ENCODE data around the gene INSM2. TPM values are rescaled to one million over a fixed set of nuclear protein-coding genes. Genes with fewer than 3 reads are reported as not detected.

INSM2 gene
- total RNA-seq, 1 experiment from 2014 or later = not detected

DNA sequence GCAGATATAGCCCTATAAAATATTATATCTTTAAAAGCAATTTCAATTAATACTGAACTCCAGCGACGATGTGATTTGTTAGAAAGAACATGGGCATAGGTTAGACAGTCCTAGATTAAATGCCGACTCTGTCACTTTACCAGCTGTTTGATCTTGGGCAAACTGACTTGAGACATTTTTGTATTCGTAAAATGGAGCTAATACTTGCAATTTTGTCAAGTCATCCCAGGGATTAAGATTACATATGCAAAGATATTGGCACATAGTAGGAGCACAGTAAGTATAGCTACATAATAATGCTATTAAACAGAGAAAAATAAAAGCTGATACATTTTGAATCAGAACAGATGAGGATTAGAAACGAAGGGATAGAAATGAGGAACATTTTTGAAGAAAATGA lies 9.0 kb downstream of the INSM2 start:
- no peak for DNase-seq (ENCODE audit: low read depth)

DNA sequence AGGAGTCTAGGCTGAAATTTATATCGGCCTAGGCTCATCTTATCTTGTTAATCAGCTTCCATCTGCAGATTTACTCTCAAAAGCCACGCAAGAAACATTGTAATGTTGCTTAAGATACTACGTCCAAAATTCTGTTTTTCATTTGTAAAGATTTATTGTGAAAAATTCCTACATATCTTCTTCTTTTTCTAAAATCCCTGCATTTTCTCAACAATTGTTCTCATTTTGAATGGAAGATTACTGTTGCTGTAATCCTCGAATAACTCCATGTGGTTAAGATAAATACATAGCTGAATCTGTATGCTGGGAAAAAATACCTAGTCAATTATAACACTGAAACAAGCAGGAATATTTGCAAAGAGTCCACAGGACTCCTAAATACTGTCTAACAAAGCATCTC lies 15.6 kb downstream of the INSM2 start:
- no peak for DNase-seq (ENCODE audit: low read depth)

DNA sequence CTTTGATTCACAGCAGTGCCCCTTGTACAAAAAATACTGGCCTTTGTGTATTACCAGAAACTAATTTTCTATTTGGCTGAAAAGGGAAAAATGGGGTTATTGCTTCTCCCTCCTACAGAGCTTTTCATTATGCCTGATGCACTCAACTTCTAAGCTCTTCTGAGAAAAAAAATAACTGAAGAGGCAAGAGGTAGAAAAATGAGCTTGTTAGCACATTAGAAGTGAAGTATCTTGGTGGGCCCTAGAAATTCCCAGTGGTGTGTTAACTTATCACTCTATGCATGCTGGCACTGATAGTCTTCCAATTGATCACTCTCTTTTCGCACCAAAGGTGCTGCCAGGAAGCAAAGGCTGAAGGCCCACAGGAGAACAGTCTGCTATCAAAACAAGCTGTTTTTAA lies 17.1 kb downstream of the INSM2 start:
- DNase-seq (ENCODE audit: low read depth) = no peak

DNA sequence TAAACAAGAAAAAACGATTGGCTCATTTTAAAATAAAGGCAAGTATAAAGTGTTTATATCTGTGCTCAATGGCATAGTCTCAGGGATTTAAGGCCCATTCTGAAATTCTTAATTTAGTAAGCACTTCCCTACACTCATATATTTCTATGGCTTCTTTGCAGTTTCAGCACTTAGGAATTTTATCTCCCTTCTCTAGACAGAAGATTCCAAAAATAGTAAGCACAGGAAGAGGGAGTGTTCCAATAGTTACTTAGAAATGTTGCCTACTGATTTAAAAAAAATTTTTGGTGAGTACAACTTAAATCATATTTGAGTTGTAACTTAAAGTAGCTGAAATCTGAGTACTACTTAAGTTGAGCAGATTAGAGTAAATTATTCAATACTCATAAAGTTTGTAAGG lies 19.8 kb downstream of the INSM2 start:
- peak; percentile 6 for DNase-seq (ENCODE audit: low read depth)

DNA sequence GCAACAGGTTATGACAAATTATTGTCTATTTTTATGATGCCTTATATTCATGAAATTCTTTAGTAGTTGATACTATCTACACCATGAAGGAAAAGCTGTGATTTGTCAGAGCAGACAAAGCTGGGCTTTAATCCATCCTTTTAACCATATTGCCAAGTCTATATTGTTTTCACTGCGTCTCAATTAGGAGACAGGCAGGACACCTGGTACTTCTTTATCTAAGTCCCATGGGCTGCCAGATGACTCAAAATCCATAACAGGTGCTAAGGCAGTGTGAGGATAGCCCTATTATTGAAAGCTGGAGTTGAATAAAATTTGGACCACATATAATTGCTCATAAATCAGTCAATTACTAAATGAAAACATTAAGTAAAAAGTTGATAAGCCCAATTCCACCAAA lies 22.6 kb downstream of the INSM2 start:
- DNase-seq (ENCODE audit: low read depth) = no peak

DNA sequence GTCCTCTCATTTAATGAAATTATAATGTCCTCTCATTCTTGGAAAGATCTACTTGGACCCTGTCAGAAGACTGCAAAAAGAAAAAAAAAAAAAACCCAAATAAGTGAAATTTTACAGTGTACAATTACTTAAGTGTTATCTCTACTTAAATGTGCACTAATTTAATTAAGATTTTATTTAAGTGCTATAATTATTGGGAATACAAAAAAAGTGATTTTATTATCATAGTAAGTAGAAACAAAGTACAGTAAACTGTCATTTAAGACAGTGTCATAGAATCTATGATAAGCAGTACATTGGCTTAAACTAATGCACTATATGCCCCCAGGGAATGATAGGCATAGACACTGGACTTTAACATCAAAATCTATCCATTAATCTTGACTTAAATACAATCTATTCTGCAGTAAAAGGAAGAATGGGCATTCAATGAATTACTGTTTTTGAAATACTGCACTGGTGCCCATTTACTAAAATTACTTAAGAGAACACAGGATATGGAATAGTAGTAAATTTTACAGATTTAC lies 23.3 kb downstream of the INSM2 start:
- no peak for DNase-seq (ENCODE audit: low read depth)

DNA sequence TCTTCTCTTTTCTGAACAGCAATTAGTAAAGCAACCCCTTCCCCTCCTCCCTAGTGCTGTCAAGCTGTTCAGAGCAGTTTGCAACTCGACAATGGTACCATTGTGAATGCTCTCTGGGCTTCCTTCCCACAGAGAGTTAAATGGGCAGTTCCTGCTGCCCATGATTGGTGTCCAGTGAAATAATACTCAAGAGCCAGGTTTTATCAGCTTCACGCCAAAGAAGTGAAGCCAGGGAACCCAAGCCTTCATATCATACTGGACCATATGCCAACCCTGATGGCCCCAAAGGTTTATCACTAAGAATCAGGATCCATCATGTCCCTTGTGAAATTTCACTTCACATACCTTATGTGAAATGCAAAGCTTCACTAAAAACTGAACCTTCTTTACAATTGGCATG lies 24.7 kb downstream of the INSM2 start:
- DNase-seq (ENCODE audit: low read depth) = no peak

DNA sequence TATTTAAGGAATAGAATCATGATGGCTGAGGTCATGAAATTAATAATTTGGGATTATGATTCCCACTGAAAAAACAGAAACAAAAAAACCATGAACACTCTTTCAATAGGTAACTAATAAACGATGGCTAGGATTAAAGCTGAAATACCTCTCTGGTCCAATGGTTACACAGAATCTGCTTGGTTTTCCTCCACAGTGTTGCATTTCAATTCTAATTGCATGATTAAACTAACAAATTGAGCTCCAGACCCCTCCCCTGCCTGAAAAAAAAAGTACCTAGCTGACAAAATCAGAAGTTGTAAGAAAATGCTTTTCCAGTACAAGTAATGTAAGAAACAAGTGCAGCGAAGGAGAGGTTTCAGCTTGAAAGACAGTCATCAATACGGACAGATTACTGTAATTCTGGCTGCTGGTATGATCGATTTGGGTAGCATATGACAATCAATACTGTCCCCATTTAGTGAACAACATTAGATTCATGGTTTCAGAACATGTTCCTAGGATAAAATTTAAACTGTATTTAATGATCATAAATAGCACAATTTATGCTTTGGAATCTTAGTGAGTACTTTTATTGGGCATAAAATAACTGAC lies 32.0 kb downstream of the INSM2 start:
- no peak for DNase-seq (ENCODE audit: low read depth)

DNA sequence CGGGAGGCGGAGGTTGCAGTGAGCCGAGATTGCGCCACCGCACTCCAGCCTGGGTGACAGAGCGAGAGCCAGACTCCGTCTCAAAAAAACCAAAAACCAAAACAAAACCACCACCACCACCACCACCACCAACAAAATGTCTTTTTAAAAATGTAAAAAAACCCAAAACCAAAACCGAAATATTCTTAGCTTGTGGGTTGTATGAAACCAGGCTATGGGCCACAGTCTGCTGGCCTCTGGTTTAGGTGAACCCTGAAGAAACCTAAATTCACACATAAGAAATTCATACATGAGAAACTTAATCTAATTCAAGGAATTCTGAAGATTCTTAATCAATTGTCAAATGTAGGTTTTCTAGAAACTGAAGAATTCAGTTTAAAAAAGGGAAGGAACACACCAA lies 37.6 kb downstream of the INSM2 start:
- no peak for DNase-seq (ENCODE audit: low read depth)

DNA sequence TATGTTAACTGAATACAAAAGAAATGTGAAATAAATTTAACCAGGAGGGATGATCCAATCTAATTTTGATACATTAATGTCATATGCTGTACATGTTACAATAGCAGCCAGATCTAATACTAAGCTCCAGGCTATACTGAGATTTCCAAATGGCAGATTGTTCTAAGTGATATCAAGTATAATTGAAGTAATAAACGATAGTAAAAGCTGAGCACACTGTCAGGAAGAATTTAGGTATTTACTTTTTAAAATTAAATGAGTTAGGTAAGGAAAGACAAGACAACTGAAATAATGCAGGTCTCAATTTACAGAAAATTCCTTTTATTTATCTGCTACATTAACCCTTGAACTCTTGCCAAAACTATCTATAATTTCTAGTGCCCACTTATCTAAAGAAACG lies 39.9 kb downstream of the INSM2 start:
- no peak for DNase-seq (ENCODE audit: low read depth)

DNA sequence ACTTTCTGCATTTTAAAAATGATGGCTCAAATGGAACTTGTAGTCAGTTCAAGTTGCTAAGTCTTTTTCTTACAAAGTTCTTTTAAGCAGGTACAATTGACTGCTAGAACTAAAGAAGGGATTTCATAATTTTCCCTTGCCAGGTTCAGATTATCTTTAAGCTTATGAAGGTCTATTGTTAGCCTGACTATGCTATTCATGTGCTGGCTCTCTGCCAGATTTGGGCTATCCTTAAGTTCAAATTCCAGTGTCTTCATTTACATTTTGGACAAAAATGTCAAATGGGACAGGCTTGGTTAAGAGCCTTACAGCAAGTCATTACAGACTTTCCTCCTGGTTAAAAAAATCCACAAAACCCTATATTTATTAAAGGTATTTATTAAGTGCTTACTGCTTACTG lies 42.3 kb downstream of the INSM2 start:
- no peak for DNase-seq (ENCODE audit: low read depth)

DNA sequence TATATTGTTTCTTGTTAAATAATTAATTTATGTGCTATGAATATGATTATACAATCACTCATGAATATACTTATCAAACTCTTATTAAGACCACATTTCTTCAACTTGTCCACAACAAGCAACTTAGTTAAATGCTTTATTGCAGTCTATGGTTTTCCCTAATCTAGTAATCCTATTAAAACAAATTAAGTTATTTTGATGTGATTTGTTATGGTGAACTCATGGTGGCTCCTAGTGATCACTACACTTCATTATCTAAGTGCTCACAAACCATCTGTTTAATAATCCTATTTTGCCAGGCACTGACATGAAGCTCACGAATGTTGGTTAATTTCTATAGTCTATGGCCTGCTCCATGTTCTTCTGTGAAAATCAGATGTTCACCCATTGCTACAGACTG lies 42.9 kb downstream of the INSM2 start:
- DNase-seq (ENCODE audit: low read depth) = no peak

DNA sequence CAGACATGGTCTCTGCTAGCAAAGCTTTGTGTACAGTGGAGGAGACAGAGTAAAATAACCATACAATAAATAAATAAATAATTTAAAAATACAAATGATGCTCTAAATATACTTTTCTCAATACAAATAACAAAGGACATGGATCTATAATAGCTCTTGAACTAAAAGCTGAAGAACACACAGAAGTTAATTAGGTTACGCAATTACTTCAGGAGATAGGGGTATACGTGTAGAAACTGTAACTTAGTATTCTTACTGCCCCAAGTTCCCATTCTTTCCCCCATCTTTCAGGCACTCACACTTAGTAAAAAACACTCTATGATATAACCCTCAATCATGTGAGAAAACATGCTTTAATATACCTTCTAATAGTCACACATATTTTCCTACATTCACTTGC lies 44.2 kb downstream of the INSM2 start:
- DNase-seq (ENCODE audit: low read depth) = no peak

DNA sequence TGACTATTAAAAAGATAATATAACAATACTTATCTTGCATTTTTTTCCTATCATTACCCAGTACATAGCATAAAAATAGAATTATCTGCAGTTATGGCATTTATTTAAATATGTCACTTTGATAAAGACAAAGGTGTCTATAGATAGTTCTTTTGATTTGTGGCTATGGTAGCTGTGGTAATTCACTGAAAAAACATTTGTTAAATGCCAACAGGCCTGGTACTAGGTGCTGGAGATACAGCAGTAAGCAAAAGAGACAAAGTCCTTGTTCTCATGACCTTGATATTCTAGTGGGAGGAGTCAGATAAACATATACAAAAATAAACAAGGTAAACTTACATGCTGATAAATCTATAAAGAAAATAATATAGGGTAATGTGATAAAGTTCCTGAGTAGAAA lies 44.7 kb downstream of the INSM2 start:
- DNase-seq (ENCODE audit: low read depth) = no peak

Other genes starting within 250 kb of the INSM2 start
- 371 and 402 TPM in 2 replicates for gene PSMA6, start 241.8 kb upstream of the INSM2 start, total RNA-seq (2014; rRNA removed; shearing (Covaris generic))
- 85.4 and 97.9 TPM in 2 replicates for gene NFKBIA, start 129.4 kb upstream of the INSM2 start, total RNA-seq (2014; rRNA removed; shearing (Covaris generic))